NCI-H146 (cell line): Measurements from ENCODE around the gene RIT1.

Experiments
- DNase-seq: peaks from one replicate; lab custom pipeline; 2025; lab: John Stamatoyannopoulos, UW

RIT1 gene, protein sequence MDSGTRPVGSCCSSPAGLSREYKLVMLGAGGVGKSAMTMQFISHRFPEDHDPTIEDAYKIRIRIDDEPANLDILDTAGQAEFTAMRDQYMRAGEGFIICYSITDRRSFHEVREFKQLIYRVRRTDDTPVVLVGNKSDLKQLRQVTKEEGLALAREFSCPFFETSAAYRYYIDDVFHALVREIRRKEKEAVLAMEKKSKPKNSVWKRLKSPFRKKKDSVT

DNA sequence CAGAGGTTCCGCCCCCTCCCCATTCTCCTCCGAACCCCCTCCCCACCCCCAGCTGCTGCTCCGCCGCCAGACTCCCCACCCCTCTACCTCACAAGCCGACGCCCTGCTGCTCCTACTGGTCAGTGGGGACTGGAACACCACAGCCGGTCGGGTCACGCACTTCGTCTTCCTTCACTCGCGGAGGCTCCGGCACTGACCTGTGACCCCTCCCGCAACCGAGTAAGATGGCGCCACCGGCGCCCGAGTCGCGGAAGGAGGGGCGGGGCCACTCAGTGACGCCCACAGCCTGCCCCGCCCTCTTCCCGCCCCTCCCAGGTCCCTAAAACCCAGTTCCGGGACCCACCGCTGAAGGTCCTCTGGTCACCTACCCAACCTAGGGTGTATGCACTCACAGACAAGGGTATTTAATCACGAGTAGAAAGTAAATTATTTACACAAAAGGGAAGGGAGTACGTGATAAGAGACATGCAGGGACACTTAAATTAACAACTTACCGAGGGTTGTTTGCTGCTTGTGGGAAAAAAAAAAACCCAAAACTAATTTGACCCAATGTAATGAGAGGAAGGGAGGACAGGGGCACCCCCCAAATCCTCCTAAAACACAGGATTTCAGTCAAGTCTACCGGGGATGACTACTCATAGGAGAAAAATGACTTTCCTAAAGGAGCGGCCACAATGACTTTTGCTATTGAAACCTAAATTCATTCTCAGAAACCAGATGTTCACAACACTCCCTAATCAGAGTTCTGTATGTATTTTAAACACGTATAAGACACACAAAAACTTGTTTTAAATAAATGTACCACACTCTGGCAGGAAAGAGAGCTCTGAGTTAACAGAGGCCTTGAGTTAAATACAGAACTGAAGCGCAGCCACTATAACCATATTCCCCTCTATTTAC is at the start of gene RIT1:
Gene RIT1, minus strand, starts transcription at position 194 of the 900 bp plus-strand sequence. CDS start 588 bp downstream, outside the sequence.
- DNase-seq = peak; percentile 82

DNA sequence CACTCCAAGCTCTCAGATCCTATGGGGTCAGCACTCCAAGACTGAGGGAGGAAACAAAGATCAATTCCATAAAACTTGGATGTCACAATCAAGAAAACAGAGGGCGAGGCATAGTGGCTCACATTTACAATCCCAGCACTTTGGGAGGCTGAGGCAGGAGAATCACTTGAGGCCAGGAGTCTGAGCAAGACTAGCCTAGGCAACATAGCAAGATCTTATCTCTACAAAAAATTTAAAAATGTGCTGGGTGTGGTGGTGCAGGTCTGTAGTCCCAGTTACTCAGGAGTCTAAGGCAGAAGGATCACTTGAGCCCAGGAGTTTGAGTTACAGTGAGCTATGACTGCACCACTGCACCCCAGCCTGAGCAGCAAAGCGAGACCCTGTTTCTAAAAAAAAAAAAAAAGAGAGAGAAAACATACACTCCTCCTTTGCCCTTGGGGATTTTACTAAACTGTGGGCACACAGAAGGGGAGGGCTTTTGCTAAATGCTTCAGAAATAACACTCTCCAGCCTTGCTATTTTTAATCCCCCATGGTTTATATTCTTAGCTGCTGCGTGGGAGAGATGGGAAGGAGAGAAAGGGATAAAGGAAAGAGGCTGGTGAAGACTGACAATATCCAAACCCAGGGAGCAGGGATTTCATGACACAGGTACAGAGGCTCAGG is 49.1 kb upstream of the RIT1 start:
- no peak for DNase-seq

DNA sequence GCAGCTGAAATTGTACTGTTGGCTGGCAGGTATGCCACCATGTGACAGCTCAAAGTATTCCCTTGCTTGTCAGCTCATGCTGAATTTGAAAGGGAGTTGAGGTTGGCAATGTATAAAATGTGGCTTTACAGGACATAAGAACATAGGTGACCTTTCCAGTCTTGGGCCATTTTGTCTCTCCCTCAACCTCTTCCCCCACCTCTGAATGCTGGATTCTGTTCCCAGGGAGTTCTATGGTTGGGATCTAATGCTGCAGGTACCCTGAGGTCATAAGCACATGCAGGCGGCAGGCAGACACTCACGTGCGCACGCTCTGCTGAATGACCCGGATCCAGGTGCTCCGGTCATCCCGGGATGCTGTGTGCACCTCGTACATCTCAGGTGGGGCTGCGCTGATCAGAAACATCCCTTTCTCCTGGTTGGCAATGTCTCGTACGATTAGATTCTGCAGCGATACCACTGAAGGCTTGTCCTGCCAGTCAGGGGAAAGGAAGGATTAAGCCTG is 46.3 kb upstream of the RIT1 start:
- DNase-seq = no peak

DNA sequence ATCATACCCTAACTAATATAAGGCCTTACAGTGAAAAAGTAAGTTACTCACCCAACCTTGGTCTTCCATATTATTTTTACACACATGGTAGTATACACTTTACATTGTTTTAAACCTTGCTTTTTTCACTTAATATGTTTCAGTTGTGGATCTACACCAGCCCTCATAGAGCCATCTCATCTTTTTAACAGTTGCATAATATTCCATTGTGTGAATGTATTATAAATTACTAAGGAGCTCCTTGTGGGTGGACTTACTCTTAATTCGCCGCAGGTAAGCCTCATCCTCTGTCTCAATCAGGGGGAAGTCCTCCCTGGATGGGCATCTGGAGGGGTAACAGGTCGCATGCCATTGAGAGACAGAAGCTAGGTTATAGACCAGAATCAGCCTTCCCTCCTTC is 43.5 kb upstream of the RIT1 start:
- no peak for DNase-seq

DNA sequence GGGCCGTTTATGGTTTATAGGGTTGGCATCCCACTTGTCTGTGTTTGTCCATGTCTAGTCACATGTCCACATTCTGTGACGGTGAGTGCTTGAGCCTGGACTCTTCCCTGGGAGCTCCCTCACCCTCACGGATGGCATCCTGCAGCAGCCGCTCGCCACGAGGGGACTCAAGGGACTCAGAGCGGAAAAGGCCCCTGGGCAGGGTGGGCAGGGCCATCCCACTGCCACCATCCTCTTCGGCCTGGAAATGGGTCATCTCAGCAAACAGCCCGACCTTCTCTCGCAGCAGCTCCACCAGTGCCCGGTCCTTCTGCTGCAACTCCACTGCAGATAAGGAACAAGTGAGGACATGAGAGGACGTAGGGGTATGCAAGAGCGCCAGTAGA is 41.3 kb upstream of the RIT1 start:
- DNase-seq = no peak

DNA sequence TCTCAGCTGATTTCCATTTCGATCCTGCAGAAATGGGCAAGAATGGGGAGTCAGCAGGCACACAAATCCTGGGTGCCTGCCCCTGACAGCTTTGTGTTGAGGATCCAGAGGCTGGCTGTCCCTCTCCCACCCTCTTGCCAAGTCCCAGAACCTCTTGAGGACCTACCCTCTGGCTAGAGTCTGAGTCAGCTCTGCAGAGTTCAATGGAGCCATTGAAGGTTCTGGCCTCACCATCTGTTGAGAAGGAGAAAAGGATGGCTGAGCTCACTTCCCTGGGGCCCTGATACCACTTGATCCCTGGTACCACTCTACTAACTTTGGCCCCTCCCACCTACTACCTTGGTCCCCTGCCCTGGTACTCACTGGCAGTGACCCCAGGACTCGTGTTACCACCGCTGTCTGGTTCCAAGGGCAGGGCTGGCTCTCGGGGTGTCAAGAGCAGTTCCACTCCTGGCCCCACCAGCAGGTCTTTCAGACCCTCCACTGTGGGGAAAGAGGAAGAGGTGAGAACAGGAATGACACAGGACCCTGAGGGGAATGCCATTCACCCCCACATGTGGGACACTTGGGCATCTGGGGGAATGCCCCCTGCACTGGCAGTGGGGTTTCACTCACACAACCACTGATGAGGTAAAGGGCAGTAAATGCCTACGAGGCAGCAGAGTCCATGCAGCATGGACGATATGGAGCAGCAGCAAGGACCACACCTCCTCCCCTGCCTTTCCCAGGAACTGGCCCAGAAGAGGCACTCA is 40.8 kb upstream of the RIT1 start:
- DNase-seq = no peak

DNA sequence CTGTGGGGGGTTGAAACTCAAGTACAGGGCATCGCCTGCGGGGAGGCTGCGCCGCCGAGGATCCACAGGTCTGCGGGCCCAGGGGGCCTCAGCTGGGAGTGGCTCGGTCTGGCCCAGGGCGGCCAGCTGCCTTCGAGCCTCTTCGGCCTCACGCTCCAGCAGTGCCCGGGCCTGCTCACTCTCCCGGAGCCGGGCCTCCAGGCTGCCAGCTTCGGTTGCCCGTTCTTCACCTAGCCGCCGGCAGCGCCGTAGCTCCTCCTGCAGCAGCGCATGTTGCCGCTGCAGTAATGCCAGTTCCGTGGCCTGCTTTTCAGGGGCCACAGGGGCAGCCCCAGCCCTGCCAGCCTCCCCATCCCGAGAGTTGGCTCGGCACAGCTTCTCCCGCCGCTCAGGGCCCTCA is 39.7 kb upstream of the RIT1 start:
- no peak for DNase-seq

DNA sequence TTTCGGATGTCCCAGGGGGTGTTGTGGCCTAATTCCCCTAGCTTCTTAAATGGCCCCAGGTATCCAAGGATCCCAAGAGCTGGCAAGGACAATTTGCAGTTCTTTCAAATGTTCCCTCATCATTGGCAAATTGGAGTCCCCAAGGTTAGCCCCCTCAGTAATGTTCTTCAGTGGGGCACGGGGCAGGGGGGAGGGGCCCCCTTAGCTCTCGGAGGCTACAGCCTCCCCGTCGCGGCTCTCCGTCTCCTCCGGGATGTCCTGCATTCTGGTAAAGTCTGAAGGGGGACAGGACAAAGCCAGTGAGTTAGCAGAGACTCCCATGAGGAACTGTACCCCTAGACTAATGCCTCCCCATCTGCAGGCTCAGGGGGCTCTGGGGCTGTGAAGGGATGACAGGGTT is 36.6 kb upstream of the RIT1 start:
- no peak for DNase-seq

DNA sequence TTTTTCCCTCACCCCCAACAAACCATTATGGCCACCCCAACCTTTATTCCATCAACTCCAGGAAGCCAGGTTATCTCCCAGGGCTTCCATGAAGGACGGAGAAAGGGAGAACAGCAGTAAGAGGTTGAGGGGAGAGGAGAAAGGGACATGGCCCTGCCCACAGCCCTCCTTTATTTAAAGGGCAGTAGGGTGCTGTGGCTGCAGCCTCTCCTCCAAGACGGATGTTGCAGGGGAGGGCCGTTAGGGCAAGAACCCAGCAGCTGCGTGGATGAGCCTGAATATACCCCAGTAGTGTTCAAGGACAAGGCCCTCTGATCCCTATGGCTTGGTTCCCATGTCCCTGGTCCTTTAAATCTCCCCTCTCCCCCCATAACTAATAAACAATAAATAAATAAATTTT is 36.1 kb upstream of the RIT1 start:
- no peak for DNase-seq

DNA sequence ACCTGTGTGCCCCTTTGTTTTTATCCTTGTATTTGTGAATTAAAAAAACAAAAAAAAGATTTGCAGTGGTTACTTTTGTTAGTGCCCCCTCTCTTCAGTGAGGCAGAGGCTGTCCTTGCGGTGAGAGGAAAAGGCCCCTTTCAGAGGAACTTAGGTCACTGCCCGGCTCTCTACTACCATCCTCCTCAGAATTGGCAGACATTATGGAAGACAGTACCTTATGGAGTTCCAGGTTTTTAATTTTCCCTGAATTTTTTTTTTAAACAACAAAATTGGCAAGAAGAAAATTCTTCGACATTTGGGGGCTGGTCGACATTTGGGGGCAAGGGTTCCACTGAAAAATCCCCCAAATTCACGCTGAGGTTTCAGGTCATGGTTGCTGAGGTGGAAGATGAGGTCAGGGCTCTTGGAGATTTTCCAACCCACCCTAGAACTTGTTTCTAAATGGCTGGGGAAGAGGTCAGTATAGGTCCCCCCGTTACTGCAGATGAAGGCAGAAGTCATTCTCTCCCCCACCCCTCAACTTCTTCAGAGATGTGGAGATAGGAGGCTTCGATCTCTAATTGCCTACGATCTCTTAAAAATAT is 35.6 kb upstream of the RIT1 start:
- no peak for DNase-seq

DNA sequence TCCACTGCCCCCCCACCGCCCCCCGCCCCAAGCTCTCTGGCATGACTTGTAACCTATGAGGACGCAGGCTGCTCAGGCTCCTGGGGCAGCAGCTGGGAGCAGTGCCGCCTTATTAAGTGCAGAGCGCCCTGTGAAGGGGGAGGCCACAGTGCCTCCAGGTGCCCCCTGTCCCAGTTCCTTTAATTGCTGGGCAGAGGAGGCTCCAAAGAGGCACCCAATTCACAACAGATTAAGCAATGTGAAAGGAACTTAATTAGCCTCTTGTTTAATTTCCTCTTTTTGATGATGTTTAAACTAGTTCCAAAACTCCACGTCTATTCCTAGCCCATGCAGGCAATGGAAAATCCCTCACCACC is 33.3 kb upstream of the RIT1 start:
- DNase-seq = peak; percentile 46

DNA sequence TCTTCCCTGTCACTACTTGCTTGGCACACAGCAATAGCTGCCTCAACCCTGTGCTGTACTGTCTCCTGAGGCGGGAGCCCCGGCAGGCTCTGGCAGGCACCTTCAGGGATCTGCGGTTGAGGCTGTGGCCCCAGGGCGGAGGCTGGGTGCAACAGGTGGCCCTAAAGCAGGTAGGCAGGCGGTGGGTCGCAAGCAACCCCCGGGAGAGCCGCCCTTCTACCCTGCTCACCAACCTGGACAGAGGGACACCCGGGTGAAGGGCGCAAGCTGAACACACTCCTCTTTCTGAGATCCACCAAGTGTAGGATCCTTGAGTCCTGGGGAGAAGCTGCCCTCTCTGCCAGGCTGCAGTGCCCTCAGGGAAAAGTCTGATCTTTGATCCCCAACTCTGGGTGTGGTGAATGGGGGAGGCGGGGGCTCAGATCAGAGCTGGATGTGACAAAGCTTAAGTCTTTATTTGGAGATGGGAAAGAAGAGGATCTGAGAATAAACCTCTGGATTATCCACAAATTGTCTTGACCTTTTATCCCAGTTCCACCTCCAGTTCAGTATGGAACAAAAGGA is 31.5 kb upstream of the RIT1 start:
- no peak for DNase-seq

DNA sequence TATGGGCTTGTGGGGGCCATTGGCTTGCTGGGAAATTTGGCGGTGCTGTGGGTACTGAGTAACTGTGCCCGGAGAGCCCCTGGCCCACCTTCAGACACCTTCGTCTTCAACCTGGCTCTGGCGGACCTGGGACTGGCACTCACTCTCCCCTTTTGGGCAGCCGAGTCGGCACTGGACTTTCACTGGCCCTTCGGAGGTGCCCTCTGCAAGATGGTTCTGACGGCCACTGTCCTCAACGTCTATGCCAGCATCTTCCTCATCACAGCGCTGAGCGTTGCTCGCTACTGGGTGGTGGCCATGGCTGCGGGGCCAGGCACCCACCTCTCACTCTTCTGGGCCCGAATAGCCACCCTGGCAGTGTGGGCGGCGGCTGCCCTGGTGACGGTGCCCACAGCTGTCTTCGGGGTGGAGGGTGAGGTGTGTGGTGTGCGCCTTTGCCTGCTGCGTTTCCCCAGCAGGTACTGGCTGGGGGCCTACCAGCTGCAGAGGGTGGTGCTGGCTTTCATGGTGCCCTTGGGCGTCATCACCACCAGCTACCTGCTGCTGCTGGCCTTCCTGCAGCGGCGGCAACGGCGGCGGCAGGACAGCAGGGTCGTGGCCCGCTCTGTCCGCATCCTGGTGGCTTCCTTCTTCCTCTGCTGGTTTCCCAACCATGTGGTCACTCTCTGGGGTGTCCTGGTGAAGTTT is 30.8 kb upstream of the RIT1 start:
- DNase-seq = no peak

DNA sequence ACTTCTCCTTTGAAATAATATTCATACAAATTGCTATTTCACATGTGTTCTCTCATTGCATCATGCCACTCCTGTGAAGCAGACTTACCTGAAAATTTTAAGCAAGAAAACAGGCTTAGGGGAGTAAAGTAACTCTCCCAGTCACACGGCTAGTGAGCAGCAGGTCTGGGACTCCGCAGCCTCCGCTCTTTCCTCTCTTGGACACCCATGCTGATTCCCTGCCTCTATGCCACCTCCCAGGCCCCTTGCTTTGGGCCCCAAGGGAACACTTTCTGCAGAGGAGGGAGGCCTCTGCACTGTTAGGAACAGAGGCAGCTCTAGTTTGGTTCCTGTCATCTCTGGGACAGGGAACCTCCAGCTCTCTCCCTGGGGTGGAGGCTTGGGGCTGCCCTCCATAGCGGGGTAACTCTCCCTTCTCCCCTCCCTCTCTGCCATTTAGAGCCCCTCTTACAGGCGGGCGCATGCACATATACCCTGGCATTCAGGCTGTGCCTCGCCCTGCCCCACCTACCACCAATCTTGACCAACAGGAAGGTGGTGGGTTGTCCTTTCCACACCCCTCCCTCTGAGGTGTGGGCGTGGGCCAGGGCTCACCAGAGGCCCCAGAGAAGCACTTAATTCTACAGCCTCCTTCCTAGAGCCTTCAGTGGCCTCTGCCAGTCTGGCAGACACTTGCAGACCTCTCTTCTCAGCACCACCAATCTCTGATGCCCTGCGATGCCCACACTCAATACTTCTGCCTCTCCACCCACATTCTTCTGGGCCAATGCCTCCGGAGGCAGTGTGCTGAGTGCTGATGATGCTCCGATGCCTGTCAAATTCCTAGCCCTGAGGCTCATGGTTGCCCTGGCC is 30.1 kb upstream of the RIT1 start, which contains the start of gene RXFP4:
Gene RXFP4, plus strand, starts transcription at position 646 of the 852 bp plus-strand sequence. Its CDS starts 72 bp downstream, at position 718.
- DNase-seq = no peak

DNA sequence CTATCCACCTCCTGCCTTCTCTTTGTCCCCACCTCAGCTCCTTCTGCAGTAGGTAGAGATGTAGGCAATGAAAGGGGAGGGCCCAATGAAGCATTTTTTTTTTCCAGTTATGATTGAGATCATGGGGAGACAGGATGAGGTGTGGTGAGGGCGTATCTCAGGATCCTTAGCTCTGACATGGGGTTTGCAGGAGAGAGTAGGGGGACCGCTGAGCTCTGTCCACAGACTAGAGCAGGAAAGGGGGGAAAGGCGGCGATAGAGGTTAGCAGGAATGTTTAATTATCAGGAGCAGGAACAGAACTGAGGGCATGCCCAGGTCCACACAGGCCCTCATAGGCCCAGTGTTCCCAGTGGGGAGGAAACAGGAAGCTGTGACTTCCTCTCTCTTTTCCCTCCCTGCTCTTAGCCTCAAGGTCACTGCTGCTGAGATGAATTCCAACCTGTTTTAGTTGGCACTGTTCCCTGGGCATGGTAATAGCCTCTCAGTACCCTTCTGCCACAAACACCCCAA is 29.4 kb upstream of the RIT1 start:
- no peak for DNase-seq

DNA sequence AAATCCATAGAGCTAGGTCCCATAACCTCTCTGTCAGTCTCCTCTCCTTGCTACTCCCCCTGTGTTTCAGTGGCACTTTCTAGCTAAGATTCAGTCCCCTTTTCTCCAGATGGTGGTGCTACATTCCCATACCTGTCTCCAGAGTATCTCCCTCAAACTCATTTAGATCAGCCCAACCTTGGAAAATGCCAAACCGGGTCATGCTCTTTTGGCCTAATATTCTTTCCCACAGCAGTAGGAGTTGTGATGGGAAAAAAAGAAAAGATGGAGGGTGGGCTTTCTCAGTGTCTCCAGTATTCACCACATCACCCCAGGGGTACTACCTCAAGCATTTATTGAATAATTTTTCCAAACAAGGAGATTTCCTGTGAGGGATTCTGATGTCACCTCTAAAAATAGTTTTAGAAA is 27.1 kb upstream of the RIT1 start:
- DNase-seq = peak; percentile 53

DNA sequence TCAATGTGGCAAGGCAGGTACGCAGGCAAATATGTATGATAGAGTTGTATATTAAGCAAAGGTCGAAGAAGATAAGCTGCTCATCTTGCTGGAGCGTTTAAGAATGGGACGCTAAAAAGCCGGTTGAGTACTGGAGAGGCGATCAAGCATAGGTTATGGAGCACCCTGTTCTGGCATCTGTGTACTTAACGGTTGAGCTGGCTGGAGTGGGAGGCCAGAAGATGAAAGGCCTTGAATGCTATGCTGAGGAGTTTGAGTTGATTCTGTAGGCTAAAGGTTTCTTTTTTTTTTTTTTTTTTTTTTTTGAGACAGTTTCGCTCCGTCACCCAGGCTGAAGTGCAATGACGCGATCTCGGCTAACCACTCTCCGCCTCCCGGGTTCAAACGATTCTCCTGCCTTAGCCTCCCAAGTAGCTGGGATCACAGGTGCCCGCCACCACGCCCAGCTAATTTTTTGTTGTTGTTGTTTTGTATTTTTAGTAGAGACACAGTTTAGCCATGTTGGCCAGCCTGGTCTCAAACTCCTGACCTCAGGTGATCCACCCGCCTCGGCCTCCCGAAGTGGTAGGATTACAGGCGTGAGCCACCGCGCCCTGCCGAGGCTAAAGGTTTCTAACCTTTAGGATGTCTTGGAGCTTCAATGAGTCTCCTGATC is 23.9 kb upstream of the RIT1 start:
- DNase-seq = peak; percentile 29

DNA sequence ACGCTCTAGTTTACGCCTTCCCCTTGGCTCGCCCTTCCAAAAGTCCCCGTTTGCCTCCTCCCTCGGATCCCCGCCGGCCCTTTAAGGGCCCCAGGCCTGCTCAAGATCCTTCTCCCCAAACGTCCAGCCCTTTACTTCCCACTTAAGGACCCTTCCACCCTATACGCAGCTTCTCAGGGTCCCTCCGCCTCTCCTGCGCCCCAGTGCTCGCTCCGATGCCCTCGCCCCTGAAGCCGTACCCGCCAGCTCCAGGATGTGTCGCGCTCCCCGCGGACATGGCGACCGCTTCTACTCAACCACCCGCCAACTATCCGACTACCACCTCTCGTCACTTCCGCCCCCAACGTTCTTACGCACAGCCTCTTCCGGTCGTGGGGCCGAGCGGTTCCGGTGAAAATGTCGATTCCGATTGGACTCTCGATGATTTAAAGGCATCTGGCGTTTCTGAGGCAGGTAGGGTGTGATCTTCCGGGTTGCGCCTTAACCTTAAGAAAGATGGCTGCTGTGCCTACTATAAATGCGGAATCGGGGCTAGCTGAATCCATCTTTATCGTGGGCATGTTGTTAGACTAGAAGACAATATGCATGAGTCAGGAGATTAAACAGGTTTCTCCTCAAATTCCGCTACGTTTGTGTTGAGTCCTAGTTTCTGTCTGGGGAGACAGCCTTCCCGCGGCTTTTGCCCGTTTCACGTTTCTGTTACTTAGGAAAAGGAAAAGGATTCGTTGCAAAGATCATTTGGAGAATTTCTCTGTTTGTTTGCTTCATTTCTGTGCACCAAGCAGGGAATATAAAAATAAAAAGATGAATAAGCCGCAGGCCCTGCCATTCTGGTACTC is 23.2 kb upstream of the RIT1 start, which contains the start of gene KHDC4:
Gene KHDC4, minus strand, starts transcription at position 317 of the 839 bp plus-strand sequence. Its CDS starts 40 bp downstream, at position 277.
- peak; percentile 99 for DNase-seq
